HG02571 (cell line): ENCODE data around the gene USE1.

Experiments
- ATAC-seq: cut with Tn5 transposase; IDR thresholded peaks from one replicate; pipeline ENCODE4 v1.9.1; 2021; ENCODE audit warnings: mild to moderate bottlenecking, moderate library complexity; ENCODE audit not compliant: unreplicated experiment

The USE1 gene

DNA sequence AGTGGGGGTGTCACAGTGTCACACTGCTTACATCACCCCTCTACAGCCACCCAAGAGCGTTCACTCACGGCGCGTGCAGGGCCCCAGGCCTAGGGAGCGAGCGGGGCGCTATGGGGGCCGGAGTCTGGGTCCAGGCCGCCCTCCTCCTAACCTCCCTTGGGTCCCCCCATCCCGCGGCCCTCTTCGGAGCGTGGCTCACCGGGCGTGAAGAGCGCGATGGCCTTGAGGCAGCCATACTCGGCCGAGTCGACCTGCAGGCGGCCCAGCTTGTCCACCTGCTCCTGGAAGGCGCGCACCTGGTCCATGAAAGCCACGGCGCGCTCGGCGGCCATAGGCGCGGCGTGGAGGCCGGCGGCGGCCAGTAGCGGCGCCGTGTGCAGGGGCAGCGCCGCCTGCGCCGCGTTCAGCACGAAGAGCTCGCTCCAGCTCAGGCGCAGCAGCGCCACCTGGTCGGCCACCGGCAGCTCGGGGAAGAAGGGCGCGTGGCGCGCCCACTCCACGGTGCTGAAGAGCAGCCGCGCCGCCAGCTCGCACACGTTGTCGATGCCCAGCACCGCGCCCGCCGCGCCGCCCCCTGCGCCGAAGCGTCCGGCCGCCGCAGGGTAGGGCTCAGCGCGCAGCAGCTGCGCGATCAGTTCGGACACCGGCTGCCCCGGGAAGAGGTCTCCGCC lies 20.3 kb downstream of the USE1 start:
- ATAC-seq = peak; percentile 66

DNA sequence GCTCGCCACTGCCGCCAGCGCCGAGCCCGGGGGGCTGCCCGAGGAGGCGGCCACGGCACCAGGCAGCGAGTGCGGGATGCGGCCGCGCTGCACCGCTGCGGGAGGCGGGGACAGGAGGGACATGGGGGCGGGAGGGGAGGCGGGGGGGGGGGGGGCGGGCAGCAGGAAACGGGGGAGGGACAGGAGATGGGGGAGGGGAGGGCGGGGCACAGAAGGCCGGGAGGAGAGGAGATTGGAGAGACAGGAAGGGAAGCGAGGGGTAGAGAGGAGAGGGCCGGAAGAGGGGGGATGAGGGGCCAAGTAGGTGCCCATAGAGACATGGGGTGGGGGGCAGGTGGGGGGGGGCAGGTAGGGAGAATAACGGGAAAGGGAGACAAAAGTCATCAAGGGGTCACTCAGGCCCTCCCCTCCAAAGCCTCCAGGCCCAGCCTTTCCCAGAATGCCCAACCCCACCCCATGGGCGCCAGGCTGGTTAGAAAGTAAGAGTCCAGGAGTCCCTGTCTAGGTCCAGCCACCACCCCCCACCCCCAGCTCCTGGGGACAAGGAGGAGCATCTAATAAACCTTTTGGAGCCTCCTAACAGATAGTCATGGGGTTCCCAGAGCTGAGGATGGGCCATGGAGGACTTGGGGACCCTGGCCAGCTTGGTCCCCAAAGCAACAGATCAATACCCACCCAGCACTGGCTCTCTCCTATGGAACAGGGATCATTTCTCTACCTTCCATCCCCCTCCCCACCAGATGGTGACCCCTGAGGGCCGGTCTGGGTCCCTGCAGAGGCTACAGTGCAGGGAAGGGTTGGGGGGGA lies 21.0 kb downstream of the USE1 start:
- no peak for ATAC-seq

GRCh38 chr19:17236811-17237543 lies 21.8 kb downstream of the USE1 start:
- ATAC-seq = no peak

DNA sequence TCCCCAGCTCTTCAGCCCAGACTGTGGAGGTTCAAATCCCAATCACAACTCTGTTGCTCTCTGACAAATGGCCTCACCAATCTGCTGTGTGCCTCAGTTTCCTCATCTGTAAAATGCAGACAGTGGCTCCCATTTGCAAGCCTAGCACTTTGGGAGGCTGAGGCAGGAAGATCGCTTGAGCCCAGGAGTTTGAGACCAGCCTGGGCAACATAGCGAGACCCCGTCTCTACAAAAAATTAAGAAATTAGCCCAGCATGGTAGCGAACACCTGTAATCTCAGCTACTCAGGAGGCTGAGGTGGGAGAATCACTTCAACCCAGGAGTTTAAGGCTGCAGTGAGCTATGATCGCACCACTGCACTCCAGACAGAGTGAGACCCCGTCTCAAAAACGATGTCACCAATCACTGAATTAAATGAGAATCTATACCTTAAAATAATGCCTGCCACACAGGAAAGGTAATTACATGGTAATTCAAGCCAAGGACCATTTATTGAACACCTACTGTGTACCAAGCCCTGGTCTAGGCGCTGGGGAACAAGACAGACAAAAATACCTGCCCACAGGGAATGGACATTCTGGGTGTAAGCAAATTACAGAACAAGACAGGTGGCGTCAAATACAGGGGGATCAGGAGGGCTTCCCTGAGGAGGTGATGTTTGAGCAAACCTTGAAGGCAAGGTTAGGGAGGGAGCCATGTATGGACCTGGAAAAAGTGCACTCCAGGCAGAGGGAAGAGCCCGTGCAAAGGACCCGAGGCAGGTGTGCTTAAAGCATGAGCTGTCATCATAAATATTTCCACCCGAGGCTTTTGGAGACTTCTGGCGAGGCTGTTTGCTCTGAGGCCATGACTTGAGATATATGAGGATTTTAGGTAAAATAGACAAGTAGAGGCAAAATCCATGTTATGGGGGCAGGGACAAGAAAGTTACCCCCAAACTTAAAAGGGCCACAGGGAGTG lies 22.9 kb downstream of the USE1 start:
- no peak for ATAC-seq

DNA sequence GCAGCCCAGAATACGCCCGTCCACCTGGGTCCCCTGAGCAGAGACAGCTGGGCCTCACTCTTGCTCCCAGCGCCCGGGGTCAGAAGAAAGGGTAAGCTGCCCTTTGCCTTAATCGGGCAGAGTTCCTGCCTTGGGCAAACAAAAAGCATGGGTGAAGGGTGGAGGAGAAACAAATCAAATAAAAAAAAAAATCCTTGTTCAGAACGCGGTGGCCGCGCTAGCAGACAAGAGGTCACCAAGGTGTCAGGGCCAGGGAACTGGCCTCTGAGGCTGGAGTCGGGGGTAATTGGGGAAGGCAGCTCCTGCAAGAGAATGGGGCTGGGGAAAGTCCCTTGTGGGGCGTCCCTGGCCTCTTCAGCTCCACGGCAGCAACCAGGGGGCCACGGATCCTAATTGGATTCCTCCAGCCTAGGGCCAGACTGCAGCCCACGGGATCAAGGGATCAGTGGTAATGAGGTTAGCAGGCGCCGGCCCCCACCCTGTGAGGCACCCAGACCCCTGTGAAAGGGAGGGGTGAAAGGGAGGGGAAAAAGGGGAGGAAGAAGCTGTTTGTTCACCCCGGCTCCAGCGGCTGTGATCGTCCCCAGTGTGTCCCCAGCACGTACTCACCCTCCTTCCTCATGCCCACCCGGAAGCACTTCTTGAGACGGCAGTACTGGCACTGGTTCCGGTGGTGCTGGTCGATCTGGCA lies 25.1 kb downstream of the USE1 start:
- ATAC-seq = no peak

DNA sequence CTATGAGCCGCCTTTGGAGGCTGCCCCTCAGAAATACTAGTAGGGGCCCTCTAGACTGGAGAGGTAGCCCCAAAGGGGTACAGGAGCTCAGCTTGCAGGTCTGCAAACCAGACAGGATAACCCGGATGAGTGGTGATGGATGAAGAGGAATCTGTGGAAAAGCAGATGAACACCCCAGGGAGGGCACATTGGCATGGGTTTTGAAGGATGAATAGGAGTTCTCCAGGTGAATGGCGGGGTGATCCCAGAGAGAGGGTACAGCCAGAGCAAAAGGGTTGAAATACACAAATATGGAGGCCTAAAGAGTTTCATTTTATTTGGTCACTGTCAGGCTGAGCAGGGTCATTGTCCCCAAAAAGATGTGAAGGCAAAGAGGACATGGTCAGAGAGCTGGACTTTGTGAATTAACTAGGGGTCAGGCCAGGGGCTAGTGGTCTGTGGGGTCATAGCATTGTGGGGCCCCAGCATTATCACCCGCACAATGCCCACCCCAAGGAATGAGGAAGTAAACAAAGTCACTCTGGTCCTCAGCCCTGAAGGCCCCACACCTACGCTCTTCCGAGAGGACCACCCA lies 25.8 kb downstream of the USE1 start:
- ATAC-seq = no peak

DNA sequence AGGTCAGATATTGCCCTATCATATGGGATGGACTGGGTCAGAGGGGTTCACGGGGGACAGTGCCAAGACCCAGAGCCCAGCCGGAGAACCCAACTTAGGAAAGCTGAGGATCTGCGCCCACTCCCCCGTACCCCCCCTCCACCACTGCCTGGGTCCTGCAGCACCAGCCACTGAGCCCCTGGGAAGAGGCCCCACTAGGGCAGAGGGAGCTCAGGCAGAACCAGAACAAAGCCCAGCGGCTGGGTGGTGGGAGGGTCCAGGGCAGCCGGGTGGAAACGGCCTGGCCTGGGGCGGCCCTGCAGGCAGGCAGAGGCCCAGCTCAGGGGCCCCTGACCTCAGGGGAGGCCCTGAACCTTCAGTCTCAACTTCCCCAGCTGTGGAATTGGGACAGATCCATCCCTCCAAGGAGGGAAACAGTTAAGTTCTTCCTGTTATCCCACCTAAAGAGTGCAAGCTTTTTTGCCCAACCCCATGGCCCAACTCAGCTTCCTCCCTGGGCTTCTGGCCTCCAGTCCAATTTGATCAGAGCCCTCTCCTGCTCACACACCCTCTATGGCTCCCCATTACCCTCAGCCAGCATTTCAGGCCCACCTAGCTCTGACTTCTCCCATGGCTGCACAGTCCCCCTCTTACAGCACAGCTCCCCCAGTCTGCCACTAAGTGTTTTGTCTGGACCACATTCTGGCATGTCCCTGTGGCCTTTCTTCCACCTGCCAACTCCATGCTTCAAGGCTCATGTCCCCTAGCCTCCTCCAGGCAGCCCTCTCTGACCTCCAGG lies 27.5 kb downstream of the USE1 start:
- no peak for ATAC-seq

DNA sequence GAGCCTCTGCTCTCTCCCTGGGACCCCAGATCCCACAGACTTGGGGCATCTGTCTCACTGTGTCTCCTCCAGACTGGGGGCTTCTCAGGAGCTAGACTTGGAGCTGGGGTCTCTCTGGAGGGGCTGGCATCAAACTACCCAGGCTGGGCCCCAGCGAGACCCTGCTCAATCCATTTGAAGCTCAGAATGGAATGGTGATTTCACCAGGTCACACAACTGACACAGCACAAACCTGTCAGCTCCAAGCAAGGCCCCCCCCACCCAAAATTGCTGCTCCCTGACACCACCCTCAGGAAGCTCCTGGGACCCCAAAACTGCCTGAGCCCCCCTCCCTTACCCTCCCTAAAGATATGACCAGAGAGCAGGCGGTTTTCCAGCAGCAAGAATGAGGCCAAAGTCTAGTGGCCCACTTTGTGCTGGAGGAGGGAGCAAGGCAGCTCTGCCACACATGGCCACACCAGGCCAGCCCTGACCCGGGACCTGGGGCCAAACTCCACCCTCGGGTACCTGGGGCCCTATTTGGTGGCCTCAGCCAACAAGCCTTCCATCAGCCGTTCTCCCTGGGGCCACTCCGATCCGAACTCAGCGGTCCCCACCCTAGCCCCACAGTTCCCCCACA lies 28.2 kb downstream of the USE1 start:
- no peak for ATAC-seq

GRCh38 chr19:17243830-17244617 lies 28.9 kb downstream of the USE1 start:
- no peak for ATAC-seq

DNA sequence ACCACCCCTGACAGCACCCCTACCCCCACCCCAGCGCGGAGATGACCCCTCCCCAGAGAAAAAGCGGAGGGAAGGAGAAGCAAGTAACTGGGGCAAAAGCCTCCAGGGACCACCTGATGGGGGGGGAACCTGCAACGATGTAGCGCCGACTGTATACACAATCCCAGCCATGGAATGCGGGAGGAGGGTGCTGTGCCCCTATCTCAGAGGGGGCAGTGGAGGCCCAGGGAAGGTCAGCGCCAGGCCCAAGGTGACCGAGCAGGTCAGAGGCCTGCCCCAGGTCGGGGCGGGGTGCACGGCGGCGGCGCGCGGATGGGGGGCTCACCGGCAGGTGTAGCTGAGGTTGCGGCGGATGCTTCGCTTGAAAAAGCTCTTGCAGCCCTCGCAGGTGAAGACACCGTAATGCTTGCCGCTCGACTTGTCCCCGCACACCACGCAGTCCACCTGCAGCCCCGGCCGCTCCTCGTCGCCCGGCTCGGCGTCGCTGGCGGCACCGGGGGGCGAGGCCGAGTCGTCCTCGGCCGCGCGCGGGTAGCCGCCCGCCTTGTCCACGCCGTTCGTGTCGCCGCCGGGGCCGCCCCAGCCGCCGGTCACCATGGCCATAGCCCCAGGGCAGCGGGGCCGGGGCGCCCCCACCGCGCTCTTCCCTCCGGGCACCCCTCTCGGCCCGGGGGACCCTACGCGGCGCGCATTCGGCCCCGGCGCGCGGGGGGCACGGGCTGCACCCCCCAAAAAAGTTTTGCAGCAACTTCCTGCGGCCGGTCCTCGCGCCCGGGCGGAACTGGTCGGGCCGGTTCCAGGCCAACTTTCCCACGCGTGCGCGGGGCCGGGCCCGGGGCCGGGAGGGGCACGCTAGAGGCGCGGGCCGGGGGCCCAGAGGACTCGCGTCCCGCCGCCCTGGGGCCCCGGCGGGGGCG lies 29.7 kb downstream of the USE1 start:
- ATAC-seq = no peak

DNA sequence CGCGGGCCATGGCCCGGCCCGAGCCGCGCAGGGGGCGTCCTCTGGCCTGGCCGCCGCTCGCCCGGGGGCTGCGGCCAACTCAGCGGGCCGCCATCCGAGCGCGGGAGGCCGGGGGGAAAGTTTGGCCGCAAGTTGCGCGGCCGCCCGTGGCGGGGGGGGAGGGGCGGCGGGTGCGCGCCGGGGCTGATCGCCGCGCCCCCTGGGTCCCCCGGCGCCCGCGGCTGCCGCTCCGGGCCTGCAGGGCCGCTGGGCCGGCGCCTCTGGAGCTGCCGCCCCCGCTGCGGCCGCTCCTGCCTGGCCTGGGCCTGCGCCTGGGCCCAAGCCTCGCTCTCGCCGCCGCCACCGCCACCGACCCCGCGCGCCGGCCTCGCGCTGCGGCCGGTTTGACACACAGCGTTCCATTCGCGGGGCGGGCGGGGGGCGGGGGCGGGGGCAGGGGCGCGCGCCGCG lies 30.4 kb downstream of the USE1 start, which contains the start of gene NR2F6:
TSS of gene NR2F6 (minus strand) at position 385 of the 450 bp plus-strand sequence. CDS start 699 bp downstream, outside the sequence.
- peak; percentile 14 for ATAC-seq

- ATAC-seq = no peak
These were observed 31.7 kb downstream of the USE1 start for GRCh38 chr19:17246681-17247425.

- no peak for ATAC-seq
These were observed 33.0 kb downstream of the USE1 start for GRCh38 chr19:17248011-17248776.

GRCh38 chr19:17249887-17250548 lies 34.9 kb downstream of the USE1 start:
- ATAC-seq = no peak
